Left forelimb (tissue), 1 donor: ENCODE results near the gene SHISA8.

Experiments
- DNase-seq: peaks from one replicate; pipeline ENCODE4 v3.0.0-alpha.2; 2018; ENCODE audit warnings: low spot score

SHISA8 gene

GRCh38 chr22:41933411-41934177, 18.7 kb upstream of the SHISA8 start:
- no peak for DNase-seq

- no peak for DNase-seq
Measured at GRCh38 chr22:41932353-41932752, 17.5 kb upstream of the SHISA8 start.

GRCh38 chr22:41931701-41932269, 16.9 kb upstream of the SHISA8 start:
- DNase-seq = no peak

- DNase-seq = no peak
Measured at GRCh38 chr22:41929418-41929810, 14.5 kb upstream of the SHISA8 start.

- no peak for DNase-seq
Measured at GRCh38 chr22:41928593-41929417, 13.9 kb upstream of the SHISA8 start.

GRCh38 chr22:41927813-41928212, 12.9 kb upstream of the SHISA8 start:
- DNase-seq = no peak

- DNase-seq = no peak
Measured at GRCh38 chr22:41925783-41926460, 11.0 kb upstream of the SHISA8 start.

- DNase-seq = no peak
Measured at GRCh38 chr22:41923595-41924276, 8.9 kb upstream of the SHISA8 start.

GRCh38 chr22:41922940-41923594, 8.2 kb upstream of the SHISA8 start:
- no peak for DNase-seq

- DNase-seq = no peak
Measured at GRCh38 chr22:41922328-41922727, 7.5 kb upstream of the SHISA8 start.

- no peak for DNase-seq
Measured at GRCh38 chr22:41920271-41920976, 5.5 kb upstream of the SHISA8 start.

- no peak for DNase-seq
Measured at GRCh38 chr22:41919357-41920224, 4.7 kb upstream of the SHISA8 start.

GRCh38 chr22:41917903-41918791, 3.3 kb upstream of the SHISA8 start:
- DNase-seq = no peak

- no peak for DNase-seq
Measured at GRCh38 chr22:41917375-41917902, 2.6 kb upstream of the SHISA8 start.

GRCh38 chr22:41916745-41917358, 2.0 kb upstream of the SHISA8 start:
- DNase-seq = no peak

GRCh38 chr22:41915786-41916493, 1.1 kb upstream of the SHISA8 start:
- DNase-seq = no peak

- no peak for DNase-seq
Measured at GRCh38 chr22:41914611-41915034, 251 bp downstream of the SHISA8 start.
